GM12865 (cell line): ENCODE data around the gene ZSWIM1.

Experiments used
- DNase-seq: peaks from one replicate; pipeline ENCODE4 v3.0.0; 2010; ENCODE audit warnings: low read depth
- H3K4me3 ChIP-seq: 2 replicates; pipeline ENCODE4 v1.5.1; 2011; ENCODE audit warnings: mild to moderate bottlenecking, low read depth, low read length, control low read depth
- TF ChIP-seq, protein P1 (sequence below): IDR thresholded peaks from 2 replicates; pipeline ENCODE4 v1.5.1; 2011; ENCODE audit warnings: low read length, control low read depth, low read depth, inconsistent platforms; ENCODE audit not compliant: insufficient read depth; ENCODE audit errors: missing control alignments

Gene ZSWIM1

DNA sequence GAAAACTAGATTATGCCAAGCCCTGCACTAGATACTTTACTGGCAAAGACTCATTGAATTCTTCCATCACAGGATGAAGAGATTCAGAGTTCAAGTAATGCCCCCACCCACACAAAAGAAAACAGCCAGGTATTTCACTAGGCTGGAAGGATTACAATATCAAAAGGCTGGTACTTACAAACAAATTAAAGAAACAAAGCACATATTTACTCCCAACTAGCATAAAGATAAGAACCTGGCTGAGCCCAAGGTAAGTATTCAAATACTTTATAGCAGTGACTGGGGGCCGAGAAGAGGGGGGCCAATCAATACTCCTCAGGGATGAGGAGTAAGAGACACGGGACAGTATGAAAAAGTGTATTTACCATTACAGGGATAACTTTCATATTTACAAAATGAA, 27.5 kb upstream of the ZSWIM1 start:
- TF ChIP-seq, protein P1, sequence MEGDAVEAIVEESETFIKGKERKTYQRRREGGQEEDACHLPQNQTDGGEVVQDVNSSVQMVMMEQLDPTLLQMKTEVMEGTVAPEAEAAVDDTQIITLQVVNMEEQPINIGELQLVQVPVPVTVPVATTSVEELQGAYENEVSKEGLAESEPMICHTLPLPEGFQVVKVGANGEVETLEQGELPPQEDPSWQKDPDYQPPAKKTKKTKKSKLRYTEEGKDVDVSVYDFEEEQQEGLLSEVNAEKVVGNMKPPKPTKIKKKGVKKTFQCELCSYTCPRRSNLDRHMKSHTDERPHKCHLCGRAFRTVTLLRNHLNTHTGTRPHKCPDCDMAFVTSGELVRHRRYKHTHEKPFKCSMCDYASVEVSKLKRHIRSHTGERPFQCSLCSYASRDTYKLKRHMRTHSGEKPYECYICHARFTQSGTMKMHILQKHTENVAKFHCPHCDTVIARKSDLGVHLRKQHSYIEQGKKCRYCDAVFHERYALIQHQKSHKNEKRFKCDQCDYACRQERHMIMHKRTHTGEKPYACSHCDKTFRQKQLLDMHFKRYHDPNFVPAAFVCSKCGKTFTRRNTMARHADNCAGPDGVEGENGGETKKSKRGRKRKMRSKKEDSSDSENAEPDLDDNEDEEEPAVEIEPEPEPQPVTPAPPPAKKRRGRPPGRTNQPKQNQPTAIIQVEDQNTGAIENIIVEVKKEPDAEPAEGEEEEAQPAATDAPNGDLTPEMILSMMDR = no peak
- no peak for DNase-seq
- H3K4me3 ChIP-seq = no peak overlapping the region

DNA sequence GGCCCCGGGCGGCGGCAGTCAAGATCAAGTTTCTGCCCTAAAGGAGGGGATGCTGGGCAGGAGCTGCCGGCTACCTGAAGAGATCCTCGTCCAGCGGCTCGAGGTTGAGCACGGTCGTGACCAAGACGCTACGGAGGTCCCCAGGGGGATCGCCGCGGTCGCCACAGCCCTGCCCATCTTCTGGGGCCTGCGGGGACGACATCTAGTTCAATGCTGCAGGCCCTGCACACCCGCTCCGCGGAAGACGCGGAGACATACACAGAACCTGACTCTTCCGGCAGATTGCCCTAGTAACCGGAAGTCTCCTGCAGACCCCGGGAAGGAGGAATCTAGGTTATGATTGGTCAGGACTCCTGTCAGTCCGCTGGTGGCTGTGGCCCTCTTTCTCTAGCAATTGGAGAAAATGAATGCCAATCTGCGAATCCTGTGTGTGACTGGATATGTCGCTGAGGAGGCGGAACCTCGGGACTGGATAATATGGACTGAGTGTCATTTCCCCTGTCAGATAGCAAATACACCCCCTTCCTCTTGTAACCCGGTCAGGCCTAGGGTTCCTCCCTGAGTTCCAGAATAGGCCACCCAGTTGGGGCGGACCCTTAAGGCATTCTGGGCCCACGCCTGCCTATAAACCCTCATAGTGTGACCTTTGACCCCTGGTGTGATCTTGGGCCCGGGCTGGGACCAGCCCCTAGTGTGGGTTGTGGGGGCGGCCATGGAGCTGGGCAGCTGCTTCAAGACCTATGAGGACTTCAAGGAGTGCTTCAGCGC, 23.7 kb upstream of the ZSWIM1 start, which contains the start of the genes ACOT8 and ZSWIM3:
Gene ACOT8, minus strand, starts transcription at position 279 of the 768 bp plus-strand sequence. Its CDS starts 77 bp downstream, at position 202.
Gene ZSWIM3, plus strand, starts transcription at position 501 of the 768 bp plus-strand sequence. Its CDS starts 212 bp downstream, at position 713.
- DNase-seq = peak; percentile 100
- TF ChIP-seq, protein P1 = no peak
- H3K4me3 ChIP-seq = peak within 1 kb of the TSS; percentile 81

DNA sequence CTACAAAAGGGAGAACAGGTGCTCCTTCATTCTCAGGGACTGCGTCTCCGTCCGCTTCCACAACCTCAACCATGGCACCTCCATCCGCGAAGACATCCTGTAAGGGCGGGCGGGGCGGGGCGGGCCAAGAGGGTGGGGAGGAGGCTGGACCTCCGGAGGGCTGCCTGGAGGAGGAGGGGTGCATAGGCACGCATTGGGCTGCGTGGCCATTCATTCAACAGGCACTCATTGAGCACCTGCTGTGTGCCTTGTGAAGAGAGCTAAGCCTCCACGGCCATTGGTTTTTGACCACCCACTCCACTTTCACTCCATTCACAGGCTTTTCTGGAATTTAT, 23.2 kb upstream of the ZSWIM1 start:
- TF ChIP-seq, protein P1 = no peak
- peak overlapping the region; percentile 81 for H3K4me3 ChIP-seq
- DNase-seq = peak; percentile 82

DNA sequence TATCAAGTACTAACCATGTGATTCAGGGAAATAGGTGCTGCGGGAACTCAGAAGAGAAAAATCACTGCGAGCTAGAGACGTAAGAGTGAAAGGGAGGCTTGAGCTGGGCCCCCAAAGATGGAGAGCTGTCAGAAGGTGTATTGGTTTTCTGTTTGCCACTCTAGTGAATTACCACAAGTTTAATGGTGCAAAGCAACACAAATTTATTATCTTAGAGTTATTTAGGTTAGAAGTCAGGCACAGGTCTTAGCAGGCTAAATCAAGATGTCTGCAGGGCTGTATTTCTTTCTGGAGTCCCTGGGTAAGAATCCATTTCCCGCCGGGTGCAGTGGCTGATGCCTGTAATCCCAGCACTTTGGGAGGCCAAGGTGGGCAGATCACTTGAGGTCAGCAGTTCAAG, 21.1 kb upstream of the ZSWIM1 start:
- no peak for DNase-seq
- H3K4me3 ChIP-seq = no peak overlapping the region
- TF ChIP-seq, protein P1 = no peak

DNA sequence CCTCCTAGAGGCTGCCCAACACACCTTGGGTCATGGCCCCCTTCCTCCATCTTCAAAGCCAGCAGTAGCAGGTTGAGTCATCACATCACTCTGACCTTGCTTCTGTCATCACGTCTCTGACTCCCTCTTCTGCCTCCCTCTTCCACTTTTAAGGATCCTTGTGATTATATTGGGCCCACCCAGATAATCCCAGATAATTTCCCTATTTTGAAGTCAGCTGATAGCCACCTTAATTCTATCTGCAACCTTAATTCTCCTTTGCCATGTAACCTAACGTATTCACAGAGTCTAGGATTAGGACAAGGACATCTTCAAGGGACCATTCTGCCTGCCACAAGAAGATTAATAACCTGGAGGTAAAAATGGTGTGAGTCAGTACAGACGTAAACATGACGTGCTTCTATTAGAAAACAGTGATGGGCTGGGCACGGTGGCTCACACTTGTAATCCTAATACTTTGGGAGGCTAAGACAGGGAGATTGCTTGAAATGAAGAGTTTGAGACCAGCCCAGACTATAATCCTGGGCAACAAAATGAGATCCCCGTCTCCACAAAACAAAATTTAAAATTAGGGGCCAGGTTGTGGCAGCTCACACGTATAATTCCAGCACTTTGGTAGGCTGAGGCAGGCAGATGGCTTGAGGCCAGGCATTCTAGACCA, 20.3 kb upstream of the ZSWIM1 start:
- no peak for DNase-seq
- TF ChIP-seq, protein P1 = no peak
- no peak overlapping the region for H3K4me3 ChIP-seq

DNA sequence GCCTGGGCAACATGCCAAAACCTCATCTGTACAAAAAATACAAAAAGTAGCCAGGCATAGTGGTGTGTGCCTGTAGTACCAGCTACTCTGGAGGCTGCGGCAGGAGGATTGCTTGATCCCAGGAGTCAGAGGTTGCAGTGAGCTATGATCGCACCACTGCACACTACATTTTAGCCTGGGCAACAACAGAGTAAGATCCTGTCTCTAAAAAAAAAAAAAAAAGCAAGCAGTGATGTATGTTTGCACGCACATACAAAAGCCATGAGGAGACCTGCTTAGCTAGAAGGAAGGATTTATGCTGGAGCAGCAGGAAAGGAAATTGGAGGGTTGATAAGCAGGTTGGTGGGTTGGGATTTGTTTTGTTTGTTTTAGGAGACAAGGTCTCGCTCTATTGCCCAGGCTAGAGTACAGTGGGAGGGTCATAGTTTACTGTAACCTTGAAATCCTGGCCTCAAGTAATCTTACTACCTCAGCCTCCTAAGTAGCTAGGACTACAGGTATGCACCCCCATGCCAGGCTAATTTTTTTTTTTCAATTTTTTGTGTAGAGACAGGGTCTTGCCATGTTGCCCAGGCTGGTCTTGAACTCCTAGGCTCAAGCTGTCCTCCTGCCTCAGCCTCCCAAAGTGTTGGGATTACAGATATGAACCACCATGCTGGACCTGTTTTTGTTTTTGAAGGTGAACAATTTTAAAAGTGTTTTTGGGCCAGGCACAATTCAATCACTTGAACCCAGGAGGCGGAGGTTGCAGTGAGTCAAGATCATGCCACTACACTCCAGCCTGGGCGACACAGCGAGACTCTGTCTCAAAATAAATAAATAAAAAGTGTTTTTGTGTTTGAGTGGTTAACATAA, 19.6 kb upstream of the ZSWIM1 start:
- no peak for DNase-seq
- H3K4me3 ChIP-seq = no peak overlapping the region
- TF ChIP-seq, protein P1 = no peak
